Activated naive CD8-positive, alpha-beta T cell treated with anti-CD3 and anti-CD28 coated beads for 36 hours (primary cell): ENCODE measurements around the gene BANF1. TPM values are rescaled to one million over a fixed set of nuclear protein-coding genes. Genes with fewer than 3 reads are reported as not detected.

Experiments used
- DNase-seq: peaks from one replicate; pipeline ENCODE4 v3.0.0; 2021
- H3K27ac Mint-ChIP-seq: one replicate; pipeline ENCODE4 v1.8.0; 2022; ENCODE audit warnings: mild to moderate bottlenecking, moderate library complexity, mixed read lengths
- H3K27me3 Mint-ChIP-seq: one replicate; pipeline ENCODE4 v1.8.0; 2022; ENCODE audit warnings: mild to moderate bottlenecking, mixed read lengths
- H3K36me3 Mint-ChIP-seq: one replicate; pipeline ENCODE4 v1.8.0; 2021; ENCODE audit warnings: mild to moderate bottlenecking, mixed read lengths
- H3K4me1 Mint-ChIP-seq: one replicate; pipeline ENCODE4 v1.8.0; 2021; ENCODE audit warnings: mixed read lengths
- H3K4me3 Mint-ChIP-seq: one replicate; pipeline ENCODE4 v1.8.0; 2022; ENCODE audit warnings: mild to moderate bottlenecking, moderate library complexity, mixed read lengths
- H3K9me3 Mint-ChIP-seq: one replicate; pipeline ENCODE4 v1.8.0; 2022; ENCODE audit warnings: mixed read lengths
- total RNA-seq, 2 experiments: library from RNA; stranded (reverse); gene quantifications; one replicate each; pipeline ENCODE4 v1.2.3, GENCODE V29; 2021

Gene BANF1
- total RNA-seq, 2 experiments from 2014 or later, result 253 to 277 TPM

DNA sequence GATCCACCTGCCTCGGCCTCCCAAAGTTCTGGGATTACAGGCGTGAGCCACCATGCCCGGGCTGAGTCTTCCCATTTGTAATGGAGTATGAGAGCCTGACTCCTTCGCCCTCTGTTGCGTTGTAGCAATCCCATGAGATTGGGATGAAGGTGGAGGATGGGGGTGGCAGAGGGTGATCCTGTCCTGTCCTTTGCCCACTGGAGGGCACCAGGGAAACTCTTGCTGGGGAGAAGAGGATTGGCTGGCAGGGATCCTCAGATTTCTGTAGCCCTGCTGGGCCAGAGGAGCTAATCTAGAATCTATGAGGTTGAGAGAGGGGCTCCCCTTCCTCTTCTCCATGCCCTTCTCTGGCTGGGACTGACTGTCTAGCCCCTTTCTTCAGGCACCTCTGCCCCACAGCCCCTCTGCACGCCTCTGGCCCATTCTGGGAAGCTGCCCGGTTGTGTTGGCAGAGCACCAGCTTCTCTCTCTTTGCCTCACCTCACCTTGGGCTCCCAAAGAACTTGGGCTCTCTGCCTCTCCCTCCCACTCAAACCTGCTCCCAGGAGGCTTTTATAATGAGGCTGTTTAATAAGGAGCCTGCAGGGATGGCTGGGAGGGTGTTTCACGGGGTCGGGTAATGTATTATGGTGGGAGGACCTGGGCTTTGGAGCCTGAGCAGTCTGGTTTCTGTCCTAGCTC, 33.5 kb downstream of the BANF1 start:
- DNase-seq, result no peak
- Mint-ChIP-seq H3K36me3 (no peaks in the 10 kb centered on the region), H3K9me3 (no peaks in the 10 kb centered on the region), H3K4me1 (no peaks in the 10 kb centered on the region), H3K4me3 (no peak overlapping the region), H3K27me3 (peaks cover 4% of the 10 kb centered on the region), H3K27ac (no peak overlapping the region)

DNA sequence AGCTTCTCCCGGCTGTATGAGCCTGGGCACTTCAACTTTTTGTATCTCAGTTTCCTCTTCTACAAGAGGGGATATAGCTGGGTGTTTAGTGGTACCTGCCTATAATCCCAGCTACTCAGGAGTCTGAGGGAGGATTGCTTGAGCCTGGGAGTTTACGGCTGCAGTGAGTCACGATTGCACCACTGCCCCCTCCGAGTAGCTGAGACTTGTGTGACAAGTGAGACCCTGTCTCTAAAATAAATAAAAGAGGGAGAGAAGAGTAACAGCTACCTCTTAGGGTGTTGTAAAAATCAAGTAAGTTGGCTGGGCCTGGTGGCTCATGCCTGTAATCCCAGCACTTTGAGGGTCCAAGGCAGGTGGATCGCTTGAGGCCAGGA, 34.0 kb downstream of the BANF1 start:
- Mint-ChIP-seq H3K4me1 (no peaks in the 10 kb centered on the region), H3K27me3 (peaks cover 4% of the 10 kb centered on the region), H3K36me3 (no peaks in the 10 kb centered on the region), H3K4me3 (no peak overlapping the region), H3K9me3 (no peaks in the 10 kb centered on the region), H3K27ac (no peak overlapping the region)
- DNase-seq, result no peak

DNA sequence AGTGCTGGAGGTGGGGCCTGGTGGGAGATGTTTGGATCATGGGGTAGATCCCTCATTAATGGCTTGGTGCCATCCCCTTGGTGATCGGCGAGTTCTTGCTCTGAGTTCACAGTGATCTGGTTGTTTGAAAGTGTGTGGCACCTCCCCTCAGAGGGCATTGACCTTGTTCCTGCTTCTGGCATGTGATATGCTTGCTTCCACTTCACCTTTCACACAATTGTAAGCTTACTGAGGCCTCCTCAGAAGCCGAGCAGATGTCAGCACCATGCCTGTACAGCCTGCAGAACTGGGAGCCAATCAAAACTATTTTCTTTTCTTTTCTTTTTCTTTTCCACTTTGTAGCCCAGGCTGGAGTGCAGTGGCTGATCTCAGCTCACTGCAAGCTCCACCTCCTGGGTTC, 35.0 kb downstream of the BANF1 start:
- H3K4me1 Mint-ChIP-seq, result no peaks in the 10 kb centered on the region
- DNase-seq, result no peak
- no peaks in the 10 kb centered on the region for H3K9me3 Mint-ChIP-seq
- H3K27me3 Mint-ChIP-seq, result peaks cover 4% of the 10 kb centered on the region
- no peaks in the 10 kb centered on the region for H3K36me3 Mint-ChIP-seq
- no peak overlapping the region for H3K27ac Mint-ChIP-seq
- no peak overlapping the region for H3K4me3 Mint-ChIP-seq

- H3K4me3 Mint-ChIP-seq, result no peak overlapping the region
- DNase-seq, result no peak
- no peaks in the 10 kb centered on the region for H3K36me3 Mint-ChIP-seq
- H3K4me1 Mint-ChIP-seq, result peaks cover 2% of the 10 kb centered on the region
- no peaks in the 10 kb centered on the region for H3K9me3 Mint-ChIP-seq
- H3K27ac Mint-ChIP-seq, result no peak overlapping the region
- peaks cover 4% of the 10 kb centered on the region for H3K27me3 Mint-ChIP-seq
Observed at GRCh38 chr11:66039765-66040164, 37.5 kb downstream of the BANF1 start.

- Mint-ChIP-seq H3K27me3 (no peaks in the 10 kb centered on the region), H3K9me3 (no peaks in the 10 kb centered on the region), H3K4me3 (no peak overlapping the region), H3K4me1 (peaks cover 11% of the 10 kb centered on the region), H3K36me3 (no peaks in the 10 kb centered on the region), H3K27ac (no peak overlapping the region)
- DNase-seq, result no peak
Observed at GRCh38 chr11:66042227-66042995, 40.1 kb downstream of the BANF1 start.

DNA sequence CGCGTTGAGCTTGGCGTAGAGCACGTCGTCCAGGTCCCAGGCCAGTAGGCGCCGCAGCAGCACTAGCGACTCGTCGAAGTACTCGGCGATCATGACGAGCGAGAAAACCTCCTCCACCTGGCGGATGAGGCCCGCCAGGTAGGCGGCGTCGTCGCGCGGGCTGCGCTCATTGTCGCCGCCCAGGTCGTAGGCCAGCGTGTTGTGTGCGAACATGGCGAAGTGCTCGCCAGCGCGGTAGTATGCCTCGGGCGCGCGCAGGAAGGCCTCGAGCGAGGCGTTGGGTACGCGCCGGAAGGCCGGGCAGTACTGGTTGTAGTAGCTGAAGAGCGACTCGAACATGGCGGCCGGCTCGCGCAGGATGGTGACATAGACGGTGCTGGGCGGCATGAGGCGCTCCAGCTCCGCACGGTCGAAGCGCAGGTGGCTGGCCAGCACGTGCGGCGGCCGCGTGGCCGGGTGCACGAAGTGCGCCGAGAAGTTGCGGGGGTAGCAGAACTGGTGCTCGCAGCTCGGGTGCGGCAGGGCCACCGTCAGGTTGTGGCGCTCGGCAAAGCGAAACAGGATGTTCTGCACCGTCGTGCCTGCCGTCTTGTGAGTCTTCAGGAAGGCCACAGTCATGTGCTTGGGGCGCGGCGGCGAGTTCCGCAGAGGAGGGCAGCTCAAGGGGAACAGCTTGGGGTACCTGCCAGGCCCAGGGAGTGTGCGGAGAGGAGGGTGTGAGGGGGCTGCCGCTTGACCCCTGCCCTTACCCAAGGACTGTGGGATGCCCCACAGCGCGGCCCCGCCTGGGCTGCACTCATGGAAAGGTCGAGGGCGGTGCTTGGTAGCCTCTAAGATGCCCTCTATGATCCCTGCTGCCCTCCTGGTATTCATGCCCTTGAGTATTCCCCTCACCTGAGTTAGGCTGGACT, 40.9 kb downstream of the BANF1 start:
- H3K36me3 Mint-ChIP-seq, result no peaks in the 10 kb centered on the region

DNA sequence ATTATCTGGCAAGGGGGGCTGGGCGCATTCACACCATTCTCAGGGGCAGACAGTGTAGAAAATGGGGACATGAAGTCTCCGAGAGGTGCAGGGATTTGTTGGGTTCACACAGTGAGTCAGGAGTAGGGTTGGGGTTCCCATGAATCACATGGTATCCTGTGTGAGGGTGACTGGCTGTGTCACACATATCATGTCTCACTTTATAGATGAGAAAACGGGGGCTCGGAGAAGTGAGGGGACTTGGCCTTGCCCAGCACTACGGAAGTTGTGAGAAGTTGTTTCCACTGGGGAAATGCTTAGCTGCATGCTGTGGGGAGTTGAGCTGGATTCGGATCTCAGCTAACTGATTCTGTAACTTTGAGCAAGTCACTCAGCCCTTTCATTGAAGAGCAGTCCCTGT, 42.5 kb downstream of the BANF1 start:
- peaks cover 9% of the 10 kb centered on the region for H3K27me3 Mint-ChIP-seq
- peak overlapping the region; percentile 68 for H3K27ac Mint-ChIP-seq
- no peak for DNase-seq
- no peak overlapping the region for H3K4me3 Mint-ChIP-seq
- H3K36me3 Mint-ChIP-seq, result no peaks in the 10 kb centered on the region
- peaks cover 15% of the 10 kb centered on the region for H3K4me1 Mint-ChIP-seq
- H3K9me3 Mint-ChIP-seq, result no peaks in the 10 kb centered on the region

More for the DNA sequence above, 40.9 kb downstream of the BANF1 start:
- no peak overlapping the region for H3K4me3 Mint-ChIP-seq
- H3K4me1 Mint-ChIP-seq, result peaks cover 11% of the 10 kb centered on the region
- no peaks in the 10 kb centered on the region for H3K9me3 Mint-ChIP-seq
- no peak overlapping the region for H3K27ac Mint-ChIP-seq
- DNase-seq, result no peak
- peaks cover 4% of the 10 kb centered on the region for H3K27me3 Mint-ChIP-seq

GRCh38 chr11:66045177-66045639, 42.9 kb downstream of the BANF1 start:
- peak; percentile 84 for DNase-seq
- Mint-ChIP-seq H3K4me1 (peaks cover 15% of the 10 kb centered on the region), H3K4me3 (no peak overlapping the region), H3K27ac (peak overlapping the region; percentile 68), H3K9me3 (no peaks in the 10 kb centered on the region), H3K36me3 (no peaks in the 10 kb centered on the region), H3K27me3 (peaks cover 9% of the 10 kb centered on the region)

DNA sequence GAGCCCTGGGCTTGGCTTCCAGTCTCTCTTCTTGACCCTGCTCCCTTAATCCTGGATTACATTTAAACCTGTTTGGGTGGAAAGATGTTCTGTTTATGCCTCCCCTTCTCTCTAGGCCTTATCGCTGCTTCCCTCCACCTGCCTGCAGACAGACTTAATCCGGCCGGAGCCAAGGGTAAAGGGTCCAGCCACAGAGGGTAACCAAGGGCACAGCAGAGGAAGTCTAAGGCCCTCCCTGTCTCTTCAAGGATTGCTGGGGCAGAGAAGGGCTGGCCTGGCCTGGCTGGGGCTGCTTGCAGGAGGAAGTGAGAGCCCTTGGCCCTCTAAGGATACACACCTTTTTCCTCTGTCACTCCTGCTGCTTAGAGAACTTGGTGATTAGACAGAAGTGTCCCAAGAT, 44.6 kb downstream of the BANF1 start:
- H3K4me3 Mint-ChIP-seq, result no peak overlapping the region
- DNase-seq, result no peak
- no peaks in the 10 kb centered on the region for H3K36me3 Mint-ChIP-seq
- no peak overlapping the region for H3K27ac Mint-ChIP-seq
- peaks cover 26% of the 10 kb centered on the region for H3K4me1 Mint-ChIP-seq
- H3K9me3 Mint-ChIP-seq, result no peaks in the 10 kb centered on the region
- peaks cover 9% of the 10 kb centered on the region for H3K27me3 Mint-ChIP-seq

GRCh38 chr11:66047541-66048365, 45.5 kb downstream of the BANF1 start:
- peaks cover 26% of the 10 kb centered on the region for H3K4me1 Mint-ChIP-seq
- H3K4me3 Mint-ChIP-seq, result no peak overlapping the region
- peaks cover 9% of the 10 kb centered on the region for H3K27me3 Mint-ChIP-seq
- H3K27ac Mint-ChIP-seq, result no peak overlapping the region
- peaks cover 7% of the 10 kb centered on the region for H3K36me3 Mint-ChIP-seq
- no peak for DNase-seq
- no peaks in the 10 kb centered on the region for H3K9me3 Mint-ChIP-seq

GRCh38 chr11:66048547-66049323, 46.4 kb downstream of the BANF1 start, which contains the start of gene GAL3ST3:
GAL3ST3 (minus strand) TSS chr11:66049161; CDS start chr11:66045415, 3,746 bp downstream.
- H3K36me3 Mint-ChIP-seq, result peaks cover 14% of the 10 kb centered on the region
- H3K4me3 Mint-ChIP-seq, result peak within 1 kb of the TSS; percentile 54
- no peaks in the 10 kb centered on the region for H3K9me3 Mint-ChIP-seq
- peaks cover 9% of the 10 kb centered on the region for H3K27me3 Mint-ChIP-seq
- H3K4me1 Mint-ChIP-seq, result peaks cover 33% of the 10 kb centered on the region
- H3K27ac Mint-ChIP-seq, result no peak within 1 kb of the TSS
- DNase-seq, result peak; percentile 18

DNA sequence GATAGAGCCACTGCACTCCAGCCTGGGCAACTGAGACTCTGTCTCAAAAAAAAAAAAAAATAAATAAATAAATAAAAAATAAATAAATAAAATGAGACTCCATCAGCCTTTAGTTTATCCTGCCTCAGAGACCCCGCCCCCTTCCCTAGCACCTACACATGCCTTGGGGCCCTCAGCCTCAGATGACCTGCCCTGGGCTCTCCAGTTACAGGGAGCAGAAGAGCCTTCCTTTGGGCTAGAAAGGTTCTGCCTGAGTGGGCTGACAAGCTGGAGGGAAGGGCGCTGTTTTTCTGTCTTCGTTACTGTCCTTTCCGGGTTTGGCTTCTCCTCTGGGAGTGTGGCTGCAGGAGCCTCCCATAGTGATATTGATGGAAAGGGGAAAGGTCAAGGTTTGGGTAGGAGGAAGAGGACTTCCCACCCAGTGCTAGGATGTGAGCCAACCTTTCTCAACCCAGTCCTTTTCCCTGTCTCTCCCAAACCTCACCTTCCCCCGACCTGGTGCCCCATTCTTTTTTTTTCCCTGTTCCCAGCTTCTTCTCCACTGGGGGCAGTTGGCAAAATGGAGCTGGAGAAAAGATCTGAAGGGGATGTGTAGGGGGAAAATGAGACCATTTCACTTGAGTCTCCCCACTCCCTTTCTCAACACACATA, 48.4 kb downstream of the BANF1 start:
- DNase-seq, result no peak
- Mint-ChIP-seq H3K4me1 (peaks cover 29% of the 10 kb centered on the region), H3K9me3 (no peaks in the 10 kb centered on the region), H3K36me3 (peaks cover 24% of the 10 kb centered on the region), H3K27ac (peak overlapping the region; percentile 78), H3K4me3 (peak overlapping the region; percentile 99), H3K27me3 (peaks cover 9% of the 10 kb centered on the region)

- Mint-ChIP-seq H3K4me3 (peak overlapping the region; percentile 99), H3K27ac (peak overlapping the region; percentile 78), H3K27me3 (peaks cover 9% of the 10 kb centered on the region), H3K4me1 (peaks cover 30% of the 10 kb centered on the region), H3K36me3 (peaks cover 26% of the 10 kb centered on the region), H3K9me3 (no peaks in the 10 kb centered on the region)
- DNase-seq, result no peak
Observed at GRCh38 chr11:66051371-66051765, 49.1 kb downstream of the BANF1 start.
